ENCODE results near the gene NRXN3.

- no peak for TF ChIP-seq EZH2 (IDR thresholded peaks at IDR 0.05; ENCODE audit: borderline replicate concordance, low read length)
- TF ChIP-seq CTCF (IDR thresholded peaks at IDR 0.05; ENCODE audit: low read length): no peak
Observed at GRCh38 chr14:79701371-79701770, 1531.2 kb downstream of the NRXN3 start.

All from OCI-LY1 (cell line).